WI38 (cell line): Measurements from ENCODE around the gene HSPA12A.

ENCODE experiments used
- H3K4me3 ChIP-seq: 2 replicates; pipeline ENCODE4 v1.5.1; 2011; ENCODE audit warnings: low read depth, mild to moderate bottlenecking, control low read depth, low read length
- CTCF ChIP-seq: IDR thresholded peaks from 2 replicates; pipeline ENCODE4 v1.5.1; 2012; ENCODE audit warnings: low read depth, mild to moderate bottlenecking, control low read depth, low read length

The HSPA12A gene

GRCh38 chr10:116730464-116731260, 11.7 kb downstream of the HSPA12A start:
- no peak overlapping the region for H3K4me3 ChIP-seq
- no peak for TF ChIP-seq CTCF

GRCh38 chr10:116729243-116729642, 13.1 kb downstream of the HSPA12A start:
- TF ChIP-seq CTCF, result no peak
- H3K4me3 ChIP-seq, result no peak overlapping the region

- H3K4me3 ChIP-seq, result no peak overlapping the region
- TF ChIP-seq CTCF, result no peak
Observed at GRCh38 chr10:116728526-116729096, 13.8 kb downstream of the HSPA12A start.

- no peak overlapping the region for H3K4me3 ChIP-seq
- TF ChIP-seq CTCF, result no peak
Observed at GRCh38 chr10:116723428-116724281, 18.7 kb downstream of the HSPA12A start.

- TF ChIP-seq CTCF, result no peak
- H3K4me3 ChIP-seq, result no peak overlapping the region
Observed at GRCh38 chr10:116722736-116723427, 19.5 kb downstream of the HSPA12A start.

GRCh38 chr10:116721547-116722392, 20.6 kb downstream of the HSPA12A start:
- no peak for TF ChIP-seq CTCF
- H3K4me3 ChIP-seq, result no peak overlapping the region
